MM.1S (cell line): Measurements from ENCODE around the gene DTNB.

Experiments
- EZH2 ChIP-seq: fragments of 300-600 bp; sonication (generic); optimal IDR thresholded peaks from 2 replicates; pipeline ENCODE3; 2017; ENCODE audit warnings: low read depth, mild to moderate bottlenecking, antibody characterized with exemption, low read length, mixed read lengths
- EZH2phosphoT487 ChIP-seq: fragments of 300-600 bp; sonication (generic); IDR thresholded peaks from 2 replicates; pipeline ENCODE4 v1.6.1; 2018; ENCODE audit warnings: antibody characterized with exemption, low read length
- TF ChIP-seq, protein P1 (sequence below): fragments of 300-600 bp; sonication (generic); IDR thresholded peaks from 2 replicates; pipeline ENCODE4 v1.5.1; 2016; ENCODE audit warnings: antibody characterized with exemption, low read length, mixed read lengths

DNA sequence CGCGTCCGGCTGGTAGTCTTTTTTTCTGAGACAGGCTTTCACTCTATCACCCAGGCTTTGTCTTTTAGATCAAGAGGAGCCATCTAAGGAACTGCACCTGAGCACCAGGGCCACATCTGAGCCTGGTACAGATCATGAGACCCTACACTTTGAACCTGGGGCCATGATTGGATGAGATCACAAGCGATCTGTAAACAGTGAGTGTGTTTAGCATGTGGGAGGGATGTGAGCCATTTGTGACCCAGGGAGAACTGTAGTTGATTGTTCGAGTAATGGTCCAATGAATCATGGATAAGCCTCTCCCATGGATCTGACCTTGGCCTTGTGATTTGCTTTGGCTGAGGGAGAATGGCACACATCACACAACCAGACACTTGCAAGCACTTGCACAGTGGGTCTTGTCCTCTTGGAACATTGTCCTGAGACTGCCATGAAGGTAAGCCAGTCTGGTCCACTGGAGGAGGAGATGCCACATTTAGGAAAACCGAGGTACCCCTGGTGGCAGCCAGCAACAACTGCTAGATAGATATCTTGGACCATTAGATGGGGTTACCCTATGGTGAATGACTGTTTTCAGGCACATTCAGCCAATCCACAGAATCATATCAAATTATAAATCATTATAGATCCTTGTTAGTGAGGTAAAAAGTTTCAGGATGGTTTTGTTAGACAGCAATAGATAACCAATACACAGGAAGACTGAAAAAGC lies 19.5 kb upstream of the DTNB start:
- TF ChIP-seq, protein P1, sequence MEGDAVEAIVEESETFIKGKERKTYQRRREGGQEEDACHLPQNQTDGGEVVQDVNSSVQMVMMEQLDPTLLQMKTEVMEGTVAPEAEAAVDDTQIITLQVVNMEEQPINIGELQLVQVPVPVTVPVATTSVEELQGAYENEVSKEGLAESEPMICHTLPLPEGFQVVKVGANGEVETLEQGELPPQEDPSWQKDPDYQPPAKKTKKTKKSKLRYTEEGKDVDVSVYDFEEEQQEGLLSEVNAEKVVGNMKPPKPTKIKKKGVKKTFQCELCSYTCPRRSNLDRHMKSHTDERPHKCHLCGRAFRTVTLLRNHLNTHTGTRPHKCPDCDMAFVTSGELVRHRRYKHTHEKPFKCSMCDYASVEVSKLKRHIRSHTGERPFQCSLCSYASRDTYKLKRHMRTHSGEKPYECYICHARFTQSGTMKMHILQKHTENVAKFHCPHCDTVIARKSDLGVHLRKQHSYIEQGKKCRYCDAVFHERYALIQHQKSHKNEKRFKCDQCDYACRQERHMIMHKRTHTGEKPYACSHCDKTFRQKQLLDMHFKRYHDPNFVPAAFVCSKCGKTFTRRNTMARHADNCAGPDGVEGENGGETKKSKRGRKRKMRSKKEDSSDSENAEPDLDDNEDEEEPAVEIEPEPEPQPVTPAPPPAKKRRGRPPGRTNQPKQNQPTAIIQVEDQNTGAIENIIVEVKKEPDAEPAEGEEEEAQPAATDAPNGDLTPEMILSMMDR, result no peak
- TF ChIP-seq EZH2phosphoT487, result no peak
- TF ChIP-seq EZH2, result no peak
